ENCODE data around the gene OLFM2. TPM values are rescaled to one million over a fixed set of nuclear protein-coding genes. Genes with fewer than 3 reads are reported as not detected.

OLFM2 gene
- total and polyA plus RNA-seq, 2 donors from 2014 or later: 2.1 to 5.4 TPM

DNA sequence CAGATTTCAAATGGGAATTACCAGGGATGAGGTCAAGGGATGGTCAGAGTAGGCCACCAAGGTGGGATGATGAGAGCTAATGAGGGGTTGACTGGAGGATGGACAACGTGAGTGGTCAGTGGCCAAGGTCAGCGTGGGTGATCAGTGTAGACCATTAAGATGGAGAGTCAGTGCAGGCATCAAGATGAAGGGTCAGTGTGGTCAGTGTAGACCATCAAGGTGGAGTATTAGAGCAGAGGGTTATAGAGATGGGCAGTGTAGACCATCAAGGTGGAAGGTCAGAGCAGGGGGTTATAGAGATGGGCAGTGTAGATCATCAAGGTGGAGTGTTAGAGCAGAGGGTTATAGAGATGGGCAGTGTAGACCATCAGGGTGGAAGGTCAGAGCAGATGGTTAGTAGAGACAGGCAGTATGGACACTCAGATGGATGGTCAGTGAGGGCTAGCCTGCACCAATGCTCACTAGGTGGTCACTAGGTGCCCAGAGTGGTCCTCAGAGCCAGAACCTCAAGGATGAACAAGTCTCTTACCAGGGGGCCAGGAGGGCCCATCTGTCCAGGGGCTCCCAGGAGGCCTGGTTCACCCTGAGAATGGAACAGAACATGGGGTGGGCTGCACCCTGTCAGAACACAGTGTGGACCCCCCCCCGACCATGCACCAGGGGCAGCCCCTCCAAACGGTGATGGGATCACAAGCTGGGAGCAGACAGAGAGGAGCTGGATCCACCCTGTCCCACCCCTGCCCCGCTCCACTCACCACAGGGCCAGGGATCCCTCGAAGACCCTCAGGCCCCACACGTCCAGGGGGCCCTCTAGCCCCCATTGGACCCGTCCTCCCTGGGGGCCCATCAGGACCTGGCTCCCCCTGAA lies 32.7 kb upstream of the OLFM2 start:
- TF ChIP-seq, protein P1, sequence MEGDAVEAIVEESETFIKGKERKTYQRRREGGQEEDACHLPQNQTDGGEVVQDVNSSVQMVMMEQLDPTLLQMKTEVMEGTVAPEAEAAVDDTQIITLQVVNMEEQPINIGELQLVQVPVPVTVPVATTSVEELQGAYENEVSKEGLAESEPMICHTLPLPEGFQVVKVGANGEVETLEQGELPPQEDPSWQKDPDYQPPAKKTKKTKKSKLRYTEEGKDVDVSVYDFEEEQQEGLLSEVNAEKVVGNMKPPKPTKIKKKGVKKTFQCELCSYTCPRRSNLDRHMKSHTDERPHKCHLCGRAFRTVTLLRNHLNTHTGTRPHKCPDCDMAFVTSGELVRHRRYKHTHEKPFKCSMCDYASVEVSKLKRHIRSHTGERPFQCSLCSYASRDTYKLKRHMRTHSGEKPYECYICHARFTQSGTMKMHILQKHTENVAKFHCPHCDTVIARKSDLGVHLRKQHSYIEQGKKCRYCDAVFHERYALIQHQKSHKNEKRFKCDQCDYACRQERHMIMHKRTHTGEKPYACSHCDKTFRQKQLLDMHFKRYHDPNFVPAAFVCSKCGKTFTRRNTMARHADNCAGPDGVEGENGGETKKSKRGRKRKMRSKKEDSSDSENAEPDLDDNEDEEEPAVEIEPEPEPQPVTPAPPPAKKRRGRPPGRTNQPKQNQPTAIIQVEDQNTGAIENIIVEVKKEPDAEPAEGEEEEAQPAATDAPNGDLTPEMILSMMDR (IDR thresholded peaks at IDR 0.05; ENCODE audit: borderline replicate concordance, extremely low read depth, insufficient read depth): no peak
- no peaks in the 10 kb centered on the region for H3K4me1 ChIP-seq (ENCODE audit: control insufficient read depth in 2 of 3, insufficient read depth in 2 of 3, low read depth in 1 of 3, low read length in 3 of 3)
- intact Hi-C loops (cut with DNase I): no loop called here
- no peaks in the 10 kb centered on the region for H3K9me3 ChIP-seq (ENCODE audit: control insufficient read depth in 2 of 3, insufficient read depth in 1 of 3, low read length in 3 of 3)
- H3K9ac ChIP-seq (ENCODE audit: low read length in 3 of 3): no peak overlapping the region
- no peaks in the 10 kb centered on the region for H3K36me3 ChIP-seq (ENCODE audit: control insufficient read depth in 2 of 3, insufficient read depth in 3 of 3, low read length in 3 of 3)
- no peak for FAIRE-seq
- H3K4me3 ChIP-seq (ENCODE audit: low read length in 3 of 3): no peak overlapping the region
- DNase-seq: no peak
- H3K27me3 ChIP-seq (ENCODE audit: control insufficient read depth, insufficient read depth, low read length): peaks cover 11% of the 10 kb centered on the region
- H3K27ac ChIP-seq (ENCODE audit: low read depth in 2 of 2, low read length in 2 of 2): no peak overlapping the region

DNA sequence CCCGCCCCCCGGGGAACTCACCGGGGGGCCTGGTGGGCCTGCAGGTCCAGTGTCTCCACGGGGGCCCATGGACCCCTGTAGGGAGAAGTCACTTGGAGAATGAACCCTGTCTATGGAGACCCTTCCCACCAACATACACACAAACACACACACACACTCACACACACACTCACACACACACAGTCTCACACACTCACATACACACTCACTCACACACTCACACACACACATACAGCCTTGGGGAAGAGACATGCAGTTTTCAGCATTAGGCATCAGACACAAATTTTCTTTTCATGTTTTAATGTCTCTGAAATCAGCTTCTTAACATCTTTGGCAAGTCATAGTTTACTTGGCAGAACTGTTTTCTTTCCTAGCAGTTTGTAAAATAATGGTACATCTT lies 31.0 kb upstream of the OLFM2 start:
- Histone ChIP-seq H3K4me3 (ENCODE audit: low read length in 3 of 3) (no peak overlapping the region), H3K27ac (ENCODE audit: low read depth in 2 of 2, low read length in 2 of 2) (no peak overlapping the region), H3K9me3 (ENCODE audit: control insufficient read depth in 2 of 3, insufficient read depth in 1 of 3, low read length in 3 of 3) (no peaks in the 10 kb centered on the region), H3K4me1 (ENCODE audit: control insufficient read depth in 2 of 3, insufficient read depth in 2 of 3, low read depth in 1 of 3, low read length in 3 of 3) (no peaks in the 10 kb centered on the region), H3K27me3 (ENCODE audit: control insufficient read depth, insufficient read depth, low read length) (peaks cover 11% of the 10 kb centered on the region), H3K9ac (ENCODE audit: low read length in 3 of 3) (no peak overlapping the region), H3K36me3 (ENCODE audit: control insufficient read depth in 2 of 3, insufficient read depth in 3 of 3, low read length in 3 of 3) (no peaks in the 10 kb centered on the region)
- DNase-seq: no peak
- FAIRE-seq: no peak
- TF ChIP-seq, protein P1 (IDR thresholded peaks at IDR 0.05; ENCODE audit: borderline replicate concordance, extremely low read depth, insufficient read depth): no peak
- intact Hi-C loops (cut with DNase I): no loop called here

DNA sequence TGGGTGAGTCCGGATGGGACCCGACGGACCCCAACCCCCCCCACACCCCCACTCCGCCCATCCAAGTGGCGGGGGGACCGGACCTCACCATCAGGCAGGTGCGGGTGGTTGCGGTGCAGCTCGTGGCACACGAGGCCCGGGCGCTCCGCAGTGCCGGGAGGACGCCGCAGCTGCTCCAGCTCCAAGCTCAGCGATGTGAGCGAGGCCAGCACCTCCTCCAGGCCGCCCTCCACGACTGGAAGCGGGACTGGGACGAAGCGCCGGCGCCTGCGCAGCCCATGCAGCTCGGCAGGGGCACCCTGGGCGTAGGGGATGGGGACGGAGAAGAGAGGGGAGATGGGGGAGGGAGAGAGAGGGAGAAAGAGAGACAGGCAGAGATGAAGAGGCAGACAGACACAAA lies 30.1 kb upstream of the OLFM2 start:
- no peak overlapping the region for H3K27ac ChIP-seq (ENCODE audit: low read depth in 2 of 2, low read length in 2 of 2)
- H3K36me3 ChIP-seq (ENCODE audit: control insufficient read depth in 2 of 3, insufficient read depth in 3 of 3, low read length in 3 of 3): no peaks in the 10 kb centered on the region
- no peak for FAIRE-seq
- H3K4me3 ChIP-seq (ENCODE audit: low read length in 3 of 3): no peak overlapping the region
- H3K4me1 ChIP-seq (ENCODE audit: control insufficient read depth in 2 of 3, insufficient read depth in 2 of 3, low read depth in 1 of 3, low read length in 3 of 3): no peaks in the 10 kb centered on the region
- no peak overlapping the region for H3K9ac ChIP-seq (ENCODE audit: low read length in 3 of 3)
- peaks cover 11% of the 10 kb centered on the region for H3K27me3 ChIP-seq (ENCODE audit: control insufficient read depth, insufficient read depth, low read length)
- no peak for DNase-seq
- intact Hi-C loops (cut with DNase I): no loop called here
- H3K9me3 ChIP-seq (ENCODE audit: control insufficient read depth in 2 of 3, insufficient read depth in 1 of 3, low read length in 3 of 3): no peaks in the 10 kb centered on the region
- TF ChIP-seq, protein P1 (IDR thresholded peaks at IDR 0.05; ENCODE audit: borderline replicate concordance, extremely low read depth, insufficient read depth): no peak
